ENCODE results near the gene AK8.

DNA sequence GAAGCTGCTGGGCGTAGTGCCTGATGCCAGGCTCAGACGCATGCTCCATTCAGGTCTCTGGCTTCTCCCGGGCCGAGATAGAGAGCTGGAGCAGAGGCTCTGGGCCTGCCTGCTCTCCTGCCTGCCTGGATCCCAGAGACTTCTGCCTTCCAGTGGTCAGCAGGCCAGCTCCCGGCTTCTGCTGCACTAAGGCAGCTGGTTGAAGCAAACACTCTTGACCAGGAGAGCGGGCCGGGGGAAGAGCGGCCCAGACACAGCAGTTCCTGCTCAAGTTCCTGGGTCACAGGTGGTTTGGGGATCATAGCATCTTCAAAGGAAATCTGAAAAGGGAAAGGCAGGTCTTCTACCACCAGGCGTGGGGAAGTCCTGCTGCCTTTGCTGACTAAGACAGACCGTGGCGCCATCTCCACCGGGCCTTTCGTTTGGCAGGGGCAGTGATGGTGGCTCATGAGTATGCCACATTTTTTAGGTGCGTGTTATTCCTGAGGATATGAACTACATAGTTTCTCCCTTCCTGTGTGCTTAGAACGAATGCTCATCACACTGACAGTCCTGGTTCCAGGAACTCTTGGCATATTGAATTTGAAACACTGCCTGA lies 31.1 kb downstream of the AK8 start:
- TF ChIP-seq EZH2 (IDR thresholded peaks at IDR 0.05; ENCODE audit: borderline replicate concordance), result no peak
- TF ChIP-seq CTCF (IDR thresholded peaks at IDR 0.05; ENCODE audit: poor library complexity), result no peak
